Hepatocyte (in vitro differentiated cells): Measurements from ENCODE around the gene TMEM11.

ENCODE experiments used
- EZH2 ChIP-seq: fragments of 200-600 bp; sonication (generic); IDR thresholded peaks from 2 replicates; pipeline ENCODE4 v1.6.1; 2016; ENCODE audit warnings: antibody characterized with exemption, mild to moderate bottlenecking, borderline replicate concordance
- EZH2phosphoT487 ChIP-seq: fragments of 200-600 bp; sonication (generic); IDR thresholded peaks from one replicate; pipeline ENCODE4 v1.6.1; 2018; ENCODE audit warnings: antibody characterized with exemption, mild to moderate bottlenecking, low read depth, moderate library complexity; ENCODE audit not compliant: unreplicated experiment, severe bottlenecking
- TF ChIP-seq, protein P1 (sequence below): fragments of 200-600 bp; sonication (generic); IDR thresholded peaks from 2 replicates; pipeline ENCODE4 v1.5.1; 2016; ENCODE audit warnings: antibody characterized with exemption, mild to moderate bottlenecking; ENCODE audit not compliant: poor library complexity

DNA sequence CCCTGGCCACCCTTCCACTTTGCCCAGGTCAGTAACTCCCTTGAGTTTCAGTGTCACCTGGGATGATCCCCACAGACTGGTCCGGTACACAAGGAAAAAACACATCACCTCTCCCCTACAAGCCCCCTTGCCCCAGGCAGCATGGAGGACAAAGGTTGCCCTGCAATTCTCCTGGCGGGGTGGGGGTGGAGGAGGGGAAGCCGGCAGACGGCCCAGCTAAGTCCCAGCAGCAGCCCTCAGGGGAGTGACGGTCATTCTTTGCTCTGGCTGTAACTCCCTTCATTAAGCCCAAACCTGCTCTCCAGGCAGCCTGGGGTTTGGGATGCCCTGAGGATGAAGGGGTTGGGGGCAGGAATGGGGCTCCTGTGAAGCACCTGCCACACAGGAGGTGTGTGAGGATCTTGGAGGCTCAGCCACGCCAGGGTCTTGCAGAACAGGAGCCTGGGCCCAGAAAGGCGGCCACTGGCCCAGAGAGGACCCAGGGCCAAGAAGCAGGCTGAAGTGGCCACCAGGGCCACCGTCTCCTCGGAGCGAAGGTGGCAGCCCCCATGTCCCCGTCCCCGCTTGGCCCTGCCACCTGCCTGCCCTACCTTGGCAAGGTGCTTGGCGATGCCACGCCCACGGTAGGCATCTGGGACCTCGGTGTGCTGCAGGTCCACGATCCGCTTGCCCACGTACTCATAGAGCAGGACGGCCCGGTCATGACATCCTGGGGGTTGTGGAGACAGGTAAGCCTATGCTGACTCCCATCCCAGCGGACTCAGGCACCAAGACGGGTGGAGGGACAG lies 29.7 kb upstream of the TMEM11 start:
- TF ChIP-seq, protein P1, sequence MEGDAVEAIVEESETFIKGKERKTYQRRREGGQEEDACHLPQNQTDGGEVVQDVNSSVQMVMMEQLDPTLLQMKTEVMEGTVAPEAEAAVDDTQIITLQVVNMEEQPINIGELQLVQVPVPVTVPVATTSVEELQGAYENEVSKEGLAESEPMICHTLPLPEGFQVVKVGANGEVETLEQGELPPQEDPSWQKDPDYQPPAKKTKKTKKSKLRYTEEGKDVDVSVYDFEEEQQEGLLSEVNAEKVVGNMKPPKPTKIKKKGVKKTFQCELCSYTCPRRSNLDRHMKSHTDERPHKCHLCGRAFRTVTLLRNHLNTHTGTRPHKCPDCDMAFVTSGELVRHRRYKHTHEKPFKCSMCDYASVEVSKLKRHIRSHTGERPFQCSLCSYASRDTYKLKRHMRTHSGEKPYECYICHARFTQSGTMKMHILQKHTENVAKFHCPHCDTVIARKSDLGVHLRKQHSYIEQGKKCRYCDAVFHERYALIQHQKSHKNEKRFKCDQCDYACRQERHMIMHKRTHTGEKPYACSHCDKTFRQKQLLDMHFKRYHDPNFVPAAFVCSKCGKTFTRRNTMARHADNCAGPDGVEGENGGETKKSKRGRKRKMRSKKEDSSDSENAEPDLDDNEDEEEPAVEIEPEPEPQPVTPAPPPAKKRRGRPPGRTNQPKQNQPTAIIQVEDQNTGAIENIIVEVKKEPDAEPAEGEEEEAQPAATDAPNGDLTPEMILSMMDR = no peak
- TF ChIP-seq EZH2phosphoT487 (no peak), EZH2 (no peak)
